ENCODE results near the gene TNFRSF9.

DNA sequence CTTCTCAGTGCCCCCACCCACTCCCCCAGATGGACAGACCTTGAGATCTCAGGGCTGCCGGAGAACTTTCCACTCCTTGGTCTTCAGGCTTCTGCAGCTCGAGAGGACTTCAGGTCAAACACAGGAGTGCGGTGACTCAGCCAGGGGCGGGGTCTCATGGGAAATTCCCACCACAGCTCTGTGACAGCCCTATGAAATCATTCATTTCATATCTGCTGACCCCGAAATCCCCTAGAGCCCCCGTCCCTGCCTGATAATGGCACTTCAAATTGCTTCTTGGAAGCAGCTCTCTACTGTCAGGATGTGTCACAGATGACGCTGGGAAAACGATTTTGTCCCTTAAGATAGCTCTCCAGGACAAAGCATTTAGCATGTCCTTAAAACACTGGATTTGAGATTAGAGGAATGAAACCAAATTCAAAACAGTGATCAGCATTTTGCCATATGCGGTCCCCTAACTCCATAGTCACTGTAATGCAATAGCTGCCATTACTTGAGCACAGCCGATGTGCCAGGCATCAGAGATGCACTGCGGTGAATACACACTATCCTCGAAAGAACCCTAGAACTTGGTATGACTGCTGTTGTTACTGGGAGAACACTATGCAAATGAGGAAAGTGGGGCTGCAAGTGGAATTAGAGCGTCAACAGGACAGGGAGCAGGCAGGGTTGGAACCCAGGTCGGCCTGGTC lies at the start of gene TNFRSF9:
- TF ChIP-seq, protein P1, sequence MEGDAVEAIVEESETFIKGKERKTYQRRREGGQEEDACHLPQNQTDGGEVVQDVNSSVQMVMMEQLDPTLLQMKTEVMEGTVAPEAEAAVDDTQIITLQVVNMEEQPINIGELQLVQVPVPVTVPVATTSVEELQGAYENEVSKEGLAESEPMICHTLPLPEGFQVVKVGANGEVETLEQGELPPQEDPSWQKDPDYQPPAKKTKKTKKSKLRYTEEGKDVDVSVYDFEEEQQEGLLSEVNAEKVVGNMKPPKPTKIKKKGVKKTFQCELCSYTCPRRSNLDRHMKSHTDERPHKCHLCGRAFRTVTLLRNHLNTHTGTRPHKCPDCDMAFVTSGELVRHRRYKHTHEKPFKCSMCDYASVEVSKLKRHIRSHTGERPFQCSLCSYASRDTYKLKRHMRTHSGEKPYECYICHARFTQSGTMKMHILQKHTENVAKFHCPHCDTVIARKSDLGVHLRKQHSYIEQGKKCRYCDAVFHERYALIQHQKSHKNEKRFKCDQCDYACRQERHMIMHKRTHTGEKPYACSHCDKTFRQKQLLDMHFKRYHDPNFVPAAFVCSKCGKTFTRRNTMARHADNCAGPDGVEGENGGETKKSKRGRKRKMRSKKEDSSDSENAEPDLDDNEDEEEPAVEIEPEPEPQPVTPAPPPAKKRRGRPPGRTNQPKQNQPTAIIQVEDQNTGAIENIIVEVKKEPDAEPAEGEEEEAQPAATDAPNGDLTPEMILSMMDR (conservative IDR thresholded peaks at IDR 0.05 in 1 of 2, IDR thresholded peaks at IDR 0.05 in 1 of 2; ENCODE audit: extremely low read depth in 1 of 2, insufficient read depth in 1 of 2, low read depth in 1 of 2, low read length in 2 of 2) = no peak
- no peak for TF ChIP-seq EZH2 (IDR thresholded peaks at IDR 0.05; ENCODE audit: borderline replicate concordance, low read length)
